ENCODE measurements around the gene PPP2R5C. TPM values are rescaled to one million over a fixed set of nuclear protein-coding genes. Genes with fewer than 3 reads are reported as not detected.

Gene PPP2R5C
- total RNA-seq, 1 donor from 2014 or later: 227 TPM

GRCh38 chr14:101858791-101859537, 97.5 kb downstream of the PPP2R5C start:
- Mint-ChIP-seq H3K4me3 (no peak overlapping the region), H3K27me3 (no peaks in the 10 kb centered on the region), H3K36me3 (ENCODE audit: low read depth) (peaks cover 61% of the 10 kb centered on the region), H3K9me3 (no peaks in the 10 kb centered on the region), H3K4me1 (peaks cover 31% of the 10 kb centered on the region), H3K27ac (peak overlapping the region; percentile 51)
- intact Hi-C loops (cut with micrococcal nuclease): no loop called here
- ChIA-PET CTCF (no interaction called here), POLR2A (no interaction called here)
- DNase-seq: no peak
- no peak for ATAC-seq (ENCODE audit: low read depth)
- TF ChIP-seq CTCF (IDR thresholded peaks at IDR 0.05): no peak

GRCh38 chr14:101859538-101859902, 98.0 kb downstream of the PPP2R5C start:
- Mint-ChIP-seq H3K4me3 (no peak overlapping the region), H3K27ac (peak overlapping the region; percentile 8), H3K36me3 (ENCODE audit: low read depth) (peaks cover 66% of the 10 kb centered on the region), H3K9me3 (no peaks in the 10 kb centered on the region), H3K4me1 (peaks cover 25% of the 10 kb centered on the region), H3K27me3 (no peaks in the 10 kb centered on the region)
- ATAC-seq (ENCODE audit: low read depth) (no peak), DNase-seq (no peak)
- ChIA-PET POLR2A (no interaction called here), CTCF (no interaction called here)
- intact Hi-C loops (cut with micrococcal nuclease): no loop called here
- TF ChIP-seq CTCF (IDR thresholded peaks at IDR 0.05): no peak

GRCh38 chr14:101859958-101860357, 98.4 kb downstream of the PPP2R5C start:
- H3K9me3 Mint-ChIP-seq: no peaks in the 10 kb centered on the region
- peaks cover 67% of the 10 kb centered on the region for H3K36me3 Mint-ChIP-seq (ENCODE audit: low read depth)
- peak overlapping the region; percentile 8 for H3K27ac Mint-ChIP-seq
- H3K4me3 Mint-ChIP-seq: no peak overlapping the region
- no peaks in the 10 kb centered on the region for H3K27me3 Mint-ChIP-seq
- no peak for TF ChIP-seq CTCF (IDR thresholded peaks at IDR 0.05)
- peaks cover 23% of the 10 kb centered on the region for H3K4me1 Mint-ChIP-seq
- intact Hi-C loops (cut with micrococcal nuclease): no loop called here
- DNase-seq (no peak), ATAC-seq (ENCODE audit: low read depth) (no peak)
- ChIA-PET POLR2A (interaction anchor here (0.6 kb wide), 1 partner anchor 16 kb away, joined by 3 read pairs; no protein-coding TSS in a partner anchor), CTCF (interaction anchor here (2.5 kb wide), 1 partner anchor 89 kb away, joined by 5 read pairs; no protein-coding TSS in a partner anchor)

GRCh38 chr14:101861464-101861863, 100.0 kb downstream of the PPP2R5C start:
- ChIA-PET POLR2A (interaction anchor here (0.5 kb wide), 1 partner anchor 455 kb away, joined by 3 read pairs; no protein-coding TSS in a partner anchor), CTCF (interaction anchor here (0.6 to 2.5 kb wide), 3 partner anchors 18 to 100 kb away, joined by 3 to 5 read pairs (median 3); no protein-coding TSS in a partner anchor)
- DNase-seq (no peak), ATAC-seq (ENCODE audit: low read depth) (no peak)
- no peak overlapping the region for H3K27ac Mint-ChIP-seq
- no peak for TF ChIP-seq CTCF (IDR thresholded peaks at IDR 0.05)
- intact Hi-C loops (cut with micrococcal nuclease): no loop called here
- no peaks in the 10 kb centered on the region for H3K27me3 Mint-ChIP-seq
- no peaks in the 10 kb centered on the region for H3K9me3 Mint-ChIP-seq
- no peak overlapping the region for H3K4me3 Mint-ChIP-seq
- H3K36me3 Mint-ChIP-seq (ENCODE audit: low read depth): peaks cover 68% of the 10 kb centered on the region
- peaks cover 12% of the 10 kb centered on the region for H3K4me1 Mint-ChIP-seq

GRCh38 chr14:101862177-101862576, 100.7 kb downstream of the PPP2R5C start:
- no peaks in the 10 kb centered on the region for H3K27me3 Mint-ChIP-seq
- TF ChIP-seq CTCF (IDR thresholded peaks at IDR 0.05): no peak
- ChIA-PET CTCF (interaction anchor here (0.6 to 2.5 kb wide), 2 partner anchors 92 to 163 kb away, joined by 5 read pairs; no protein-coding TSS in a partner anchor), POLR2A (no interaction called here)
- H3K9me3 Mint-ChIP-seq: no peaks in the 10 kb centered on the region
- DNase-seq: no peak
- intact Hi-C loops (cut with micrococcal nuclease): no loop called here
- H3K4me3 Mint-ChIP-seq: no peak overlapping the region
- H3K36me3 Mint-ChIP-seq (ENCODE audit: low read depth): peaks cover 62% of the 10 kb centered on the region
- no peak overlapping the region for H3K27ac Mint-ChIP-seq
- peaks cover 16% of the 10 kb centered on the region for H3K4me1 Mint-ChIP-seq
- no peak for ATAC-seq (ENCODE audit: low read depth)

Measured in activated B cell treated with CpG ODN at 0.5 μM for 24 hours (primary cell).